K562 (cell line): ENCODE data around the gene EPHB3. TPM values are rescaled to one million over a fixed set of nuclear protein-coding genes. Genes with fewer than 3 reads are reported as not detected.

ENCODE experiments used
- ATAC-seq: fragments of 200-7000 bp; cut with Tn5 transposase; 3 replicates; pipeline ENCODE4 v1.9.1; 2020; ENCODE audit warnings: moderate library complexity
- BruUV-seq: library from RNA; stranded (reverse); fragments of 400-500 nt; replicated peaks from 2 replicates; lab custom pipeline; 2021; lab: Mats Ljungman, UMichigan
- CTCF ChIA-PET: fragments of 300-600 bp; formaldehyde crosslinking; extraction: SDS; loops from one replicate; lab custom pipeline; 2021; ENCODE audit warnings: low intra/inter-chr PET ratio; lab: Yijun Ruan, JAX
- POLR2A ChIA-PET: fragments of 300-600, 350-650 bp; sonication (Branson Sonifier 250); formaldehyde crosslinking; extraction: SDS; loops from one replicate; lab custom pipeline; 2021; ENCODE audit warnings: antibody characterized with exemption, inconsistent platforms; lab: Yijun Ruan, JAX
- DNase-seq, 4 experiments: peaks; one replicate each; pipeline versions ENCODE4 v3.0.0 to v3.0.0-alpha.2; 2011 to 2018; ENCODE audit warnings: low spot score in 3 of 4, mixed read lengths in 3 of 4; ENCODE audit errors: extremely low read depth in 1 of 4
- FAIRE-seq: peaks from 2 replicates; lab custom pipeline; 2011; peaks lifted over from hg19 to GRCh38; lab: Jason Lieb, UNC
- H2AFZ ChIP-seq: 2 replicates; pipeline ENCODE4 v1.6.0; 2011; ENCODE audit warnings: low read depth, low read length, control low read depth, inconsistent platforms
- H3K27ac ChIP-seq: fragments of 200-600 bp; 3 replicates; pipeline ENCODE4 v1.8.0; 2011; ENCODE audit warnings: low read depth, mild to moderate bottlenecking, control low read depth, inconsistent platforms, low read length, moderate library complexity, mixed read lengths; ENCODE audit errors: extremely low read depth
- H3K27me3 ChIP-seq, 2 experiments: fragments of 300-600 bp in 1 of 2; 2 replicates in 1 of 2; 3 replicates in 1 of 2; pipeline versions ENCODE4 v1.6.0 to v1.8.0; 2011; ENCODE audit warnings: inconsistent platforms in 2 of 2, low read length in 2 of 2, mild to moderate bottlenecking in 1 of 2, mixed read lengths in 1 of 2, moderate library complexity in 1 of 2; ENCODE audit not compliant: control insufficient read depth in 2 of 2, insufficient read depth in 2 of 2
- H3K36me3 ChIP-seq: fragments of 300-600 bp; 3 replicates; pipeline ENCODE4 v1.8.0; 2011; ENCODE audit warnings: mild to moderate bottlenecking, low read length, inconsistent platforms; ENCODE audit not compliant: control insufficient read depth, insufficient read depth
- H3K4me1 ChIP-seq, 2 experiments: fragments of 200-600 bp in 1 of 2; replicated peaks in 1 of 2; 2 replicates in 1 of 2; 3 replicates in 1 of 2; pipeline versions ENCODE4 v1.5.1 to v1.8.0; 2011; ENCODE audit warnings: inconsistent platforms in 2 of 2, low read length in 2 of 2, mild to moderate bottlenecking in 1 of 2, mixed read lengths in 1 of 2, moderate library complexity in 1 of 2; ENCODE audit not compliant: control insufficient read depth in 2 of 2, insufficient read depth in 2 of 2
- H3K4me2 ChIP-seq: 2 replicates; pipeline ENCODE4 v1.6.1; 2011; ENCODE audit warnings: low read length, control low read depth, inconsistent platforms, mixed read lengths; ENCODE audit not compliant: insufficient read depth
- H3K4me3 ChIP-seq: fragments of 200-600 bp; sonication (generic), shearing (Covaris generic); 2 replicates; pipeline ENCODE4 v1.5.1; 2016; ENCODE audit warnings: control low read depth, inconsistent platforms
- H3K79me2 ChIP-seq: fragments of 200-600 bp; 3 replicates; pipeline ENCODE4 v1.8.0; 2011; ENCODE audit warnings: low read length, inconsistent platforms; ENCODE audit not compliant: control insufficient read depth, insufficient read depth
- H3K9ac ChIP-seq, 2 experiments: 2 replicates each; pipeline versions ENCODE4 v1.6.0 to v1.6.1; 2011; ENCODE audit warnings: low read depth in 2 of 2, low read length in 2 of 2, control low read depth in 1 of 2, inconsistent platforms in 1 of 2, mild to moderate bottlenecking in 1 of 2, mixed read lengths in 1 of 2; ENCODE audit not compliant: insufficient read depth in 1 of 2
- H3K9me1 ChIP-seq: one replicate; pipeline ENCODE4 v1.6.0; 2011; ENCODE audit warnings: inconsistent platforms, mild to moderate bottlenecking, low read length, moderate library complexity; ENCODE audit not compliant: control insufficient read depth, insufficient read depth
- H3K9me3 ChIP-seq: replicated peaks from 2 replicates; pipeline ENCODE4 v1.5.1; 2011; ENCODE audit warnings: low read depth, low read length, inconsistent platforms; ENCODE audit not compliant: control insufficient read depth, insufficient read depth
- H4K20me1 ChIP-seq: replicated peaks from 2 replicates; pipeline ENCODE4 v1.6.1; 2011; ENCODE audit warnings: low read length, inconsistent platforms, mixed read lengths; ENCODE audit not compliant: control insufficient read depth, insufficient read depth
- ELF2 ChIP-seq: fragments of 250-450 bp; sonication (Bioruptor Pico); IDR thresholded peaks from 2 replicates; pipeline ENCODE4 v1.5.0; 2021; ENCODE audit warnings: mild to moderate bottlenecking
- HDAC8 ChIP-seq: fragments of 450-650 bp; IDR thresholded peaks from 2 replicates; pipeline ENCODE4 v1.6.1; 2016; ENCODE audit warnings: mild to moderate bottlenecking, missing genetic modification characterization, moderate library complexity, missing compliant biosample characterization
- MCM3 ChIP-seq: fragments of 450-650 bp; IDR thresholded peaks from 2 replicates; pipeline ENCODE4 v1.6.1; 2016
- NR3C1 ChIP-seq: sonication (generic); formaldehyde crosslinking; IDR thresholded peaks from 2 replicates; pipeline ENCODE4 v1.8.1; 2022; ENCODE audit warnings: missing genetic modification reagents
- RFX1 ChIP-seq: fragments of 450-650 bp; IDR thresholded peaks from 2 replicates; pipeline ENCODE4 v1.6.1; 2016; ENCODE audit warnings: mild to moderate bottlenecking, moderate library complexity
- ZNF143 ChIP-seq: sonication (generic); formaldehyde crosslinking; IDR thresholded peaks from 2 replicates; pipeline ENCODE4 v1.9.0; 2022; ENCODE audit warnings: mild to moderate bottlenecking, missing genetic modification reagents
- ZNF699 ChIP-seq: fragments of 250-450 bp; sonication (Bioruptor Pico); IDR thresholded peaks from 2 replicates; pipeline ENCODE4 v1.8.0; 2021; ENCODE audit warnings: mild to moderate bottlenecking, moderate library complexity; ENCODE audit not compliant: insufficient replicate concordance
- ZZZ3 ChIP-seq: fragments of 450-650 bp; IDR thresholded peaks from 2 replicates; pipeline ENCODE4 v1.6.1; 2016; ENCODE audit warnings: antibody characterized with exemption, mild to moderate bottlenecking, moderate library complexity
- WGBS: fragments of 100-300 bp; shearing (Covaris generic); methylation state at CpG from one replicate; pipeline ENCODE4 v1.1.6; 2016; ENCODE audit warnings: low coverage, mixed read lengths; ENCODE audit not compliant: insufficient coverage; ENCODE audit errors: missing lambda C conversion rate; 5-methylcytosine and 5-hydroxymethylcytosine counted together
- in situ Hi-C: fragments of 300-500 bp; cut with MboI; formaldehyde crosslinking; loops from 4 replicates; pipeline ENCODE4 v1.15.0; 2018; ENCODE audit warnings: inconsistent platforms, mixed read lengths
- intact Hi-C: fragments of 100-400 bp; cut with micrococcal nuclease; formaldehyde crosslinking; loops from 2 replicates; pipeline ENCODE4 v1.14.2; 2022
- polyA plus RNA-seq, 8 experiments: library from polyadenylated mRNA; depleted of rRNA in 4 of 8; stranded (reverse) in 5 of 8; unstranded in 3 of 8; fragments of >200 nt; fragmentation: Nextera tagmentation in 2 of 8; fragmentation: Illumina TruSeq in 1 of 8; extraction: Ambion mirVana in 2 of 8; extraction: Trizol in 1 of 8; gene quantifications; 2 replicates each; pipeline versions ENCODE4 v1.2.1 to v1.2.3, GENCODE V29; 2011 to 2014; ENCODE audit warnings: inconsistent platforms in 1 of 8, missing spikeins in 1 of 8
- total RNA-seq, 7 experiments: library from RNA; depleted of rRNA in 6 of 7; stranded (reverse); fragments of >200 nt in 6 of 7; fragmentation: Illumina TruSeq in 2 of 7; extraction: Trizol in 2 of 7; gene quantifications; 2 replicates each; pipeline versions ENCODE4 v1.2.1 to v1.2.3, GENCODE V29; 2011 to 2021; ENCODE audit warnings: low replicate concordance in 1 of 7

Gene EPHB3
- total and polyA plus RNA-seq, 9 of the 15 experiments (the other 6 are each of a cell fraction or from before 2014, with no cell fraction given), result not detected

GRCh38 chr3:184574515-184575417 is 13.2 kb downstream of the EPHB3 start:
- H3K27me3 ChIP-seq, result peaks cover 60 to 96% of the 10 kb centered on the region in 2 experiments
- no peak for DNase-seq
- no peak overlapping the region for H2AFZ ChIP-seq
- H3K9me3 ChIP-seq, result no peaks in the 10 kb centered on the region
- H3K9ac ChIP-seq, result no peak overlapping the region
- WGBS, result under 1% methylated on average over 15 of the region's 15 CpGs
- ATAC-seq, result peak; percentile 28
- TF ChIP-seq ELF2 (CRISPR knock-in tag), result no peak
- TF ChIP-seq RFX1, result peak; percentile 79
- no peaks in the 10 kb centered on the region for H3K79me2 ChIP-seq
- H3K4me3 ChIP-seq, result no peak overlapping the region
- no TSS peak for BruUV-seq
- peaks cover 2% of the 10 kb centered on the region for H4K20me1 ChIP-seq
- ChIA-PET POLR2A (no interaction called here), CTCF (no interaction called here)
- intact Hi-C loops, result no loop called here
- H3K4me2 ChIP-seq, result no peak overlapping the region
- no peak overlapping the region for H3K27ac ChIP-seq
- in situ Hi-C loops, result no loop called here
- FAIRE-seq, result no peak
- no peaks in the 10 kb centered on the region; a peak in 2 of 5 replicates for H3K4me1 ChIP-seq
- H3K36me3 ChIP-seq, result no peaks in the 10 kb centered on the region
- H3K9me1 ChIP-seq, result peaks cover 3% of the 10 kb centered on the region

GRCh38 chr3:184575701-184576100 is 14.1 kb downstream of the EPHB3 start:
- H4K20me1 ChIP-seq, result peaks cover 2% of the 10 kb centered on the region
- H3K27me3 ChIP-seq, result peaks cover 64 to 96% of the 10 kb centered on the region in 2 experiments
- in situ Hi-C loops, result no loop called here
- H3K9me1 ChIP-seq, result peaks cover 3% of the 10 kb centered on the region
- H3K4me3 ChIP-seq, result no peak overlapping the region
- H3K4me1 ChIP-seq, result no peaks in the 10 kb centered on the region; a peak in 2 of 5 replicates
- no peaks in the 10 kb centered on the region for H3K9me3 ChIP-seq
- intact Hi-C loops, result no loop called here
- H3K4me2 ChIP-seq, result no peak overlapping the region
- no peak overlapping the region for H2AFZ ChIP-seq
- no peak overlapping the region for H3K27ac ChIP-seq
- no peaks in the 10 kb centered on the region for H3K36me3 ChIP-seq
- POLR2A ChIA-PET, result interaction anchor here (0.6 to 1.0 kb wide), 2 partner anchors 102 to 218 kb away, joined by 3 to 5 read pairs; no protein-coding TSS in a partner anchor
- TF ChIP-seq ZZZ3 (no peak), MCM3 (no peak), ZNF699 (CRISPR knock-in tag) (no peak), NR3C1 (CRISPR knock-in tag) (no peak), ZNF143 (no peak), HDAC8 (tag) (no peak)
- no peak for DNase-seq
- CTCF ChIA-PET, result interaction anchor here (0.6 kb wide), 1 partner anchor 32 kb away, joined by 3 read pairs; no protein-coding TSS in a partner anchor
- H3K79me2 ChIP-seq, result no peaks in the 10 kb centered on the region
- WGBS, result 2% methylated on average over 7 of the region's 9 CpGs
- FAIRE-seq, result no peak
- H3K9ac ChIP-seq, result no peak overlapping the region; a peak in 1 of 4 replicates
- no TSS peak for BruUV-seq
- ATAC-seq, result no peak
